RWPE1 (cell line): ENCODE results near the gene ZNF592.

Source experiments
- CTCF ChIA-PET: fragments of 350-600 bp; sonication (Branson Sonifier 250); formaldehyde crosslinking; extraction: SDS; loops from one replicate; lab custom pipeline; 2021; lab: Yijun Ruan, JAX
- POLR2A ChIA-PET: fragments of 400-600 bp; formaldehyde crosslinking; extraction: SDS; loops from one replicate; lab custom pipeline; 2020; ENCODE audit warnings: antibody characterized with exemption; ENCODE audit not compliant: low non-redundant PET; lab: Yijun Ruan, JAX
- DNase-seq: peaks from one replicate; pipeline ENCODE4 v3.0.0; 2012; ENCODE audit warnings: low spot score
- H3K27ac ChIP-seq: fragments of 450-650 bp; 2 replicates; pipeline ENCODE4 v1.5.1; 2017
- TF ChIP-seq, protein P1 (sequence below): fragments of 450-650 bp; conservative IDR thresholded peaks from 2 replicates; pipeline ENCODE4 v1.5.1; 2017; ENCODE audit warnings: low read depth, mild to moderate bottlenecking

Gene ZNF592

DNA sequence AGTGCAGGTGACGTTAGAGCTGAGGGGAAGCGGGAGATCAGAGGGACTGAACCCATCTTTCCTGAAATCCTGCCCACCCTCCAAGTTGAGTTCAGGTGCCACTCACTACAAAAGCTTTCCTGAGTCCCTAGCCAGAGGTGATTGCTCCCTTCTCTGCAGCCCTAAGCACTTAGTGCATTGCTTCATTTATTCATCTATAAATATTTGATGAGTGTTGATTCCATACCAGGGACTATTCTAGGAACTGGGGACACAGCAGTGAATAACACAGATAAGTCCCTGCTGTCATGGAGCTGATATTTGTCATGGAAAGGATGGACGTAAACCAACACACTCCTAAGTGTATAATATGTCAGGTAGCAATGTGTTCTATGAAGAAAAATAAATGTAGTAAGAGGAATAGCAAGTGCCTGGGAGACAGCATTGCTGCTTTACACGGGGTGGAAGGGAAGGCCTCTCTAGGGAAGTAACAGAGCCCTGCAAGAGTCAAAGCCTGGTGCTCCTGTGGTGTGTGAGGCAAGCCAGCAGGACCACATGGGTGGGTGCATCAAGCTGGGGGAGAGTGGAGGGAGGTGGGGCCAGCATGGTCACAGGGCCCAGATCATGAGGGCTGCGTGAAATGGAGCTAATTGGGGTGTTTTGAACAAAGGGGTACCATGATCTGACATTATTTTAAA, 87.4 kb downstream of the ZNF592 start:
- CTCF ChIA-PET, result interaction anchor here (0.7 to 0.9 kb wide), 2 partner anchors 9 to 77 kb away, joined by 3 read pairs; no protein-coding TSS in a partner anchor
- no peak for DNase-seq

DNA sequence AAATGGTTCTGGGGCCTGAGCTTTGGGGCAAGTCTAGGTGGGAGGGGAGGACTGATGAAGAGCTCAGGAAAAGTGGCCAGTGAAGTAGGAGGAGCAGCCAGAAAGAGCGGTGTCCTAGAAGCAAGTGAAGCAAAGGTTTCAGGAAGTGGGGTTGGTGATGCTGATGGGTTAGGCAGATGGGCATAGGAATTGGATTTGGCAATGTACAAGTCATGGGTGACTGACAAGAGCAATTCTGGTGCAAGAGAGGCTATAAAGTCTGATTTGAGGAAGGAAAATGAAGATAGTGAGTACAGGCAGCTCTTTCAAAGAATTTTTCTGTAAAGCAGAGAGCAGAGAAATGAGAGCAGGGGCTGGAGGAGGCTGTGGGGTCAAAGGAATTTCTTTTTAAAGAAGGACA, 88.5 kb downstream of the ZNF592 start:
- ChIA-PET CTCF (no interaction called here), POLR2A (no interaction called here)
- TF ChIP-seq, protein P1, sequence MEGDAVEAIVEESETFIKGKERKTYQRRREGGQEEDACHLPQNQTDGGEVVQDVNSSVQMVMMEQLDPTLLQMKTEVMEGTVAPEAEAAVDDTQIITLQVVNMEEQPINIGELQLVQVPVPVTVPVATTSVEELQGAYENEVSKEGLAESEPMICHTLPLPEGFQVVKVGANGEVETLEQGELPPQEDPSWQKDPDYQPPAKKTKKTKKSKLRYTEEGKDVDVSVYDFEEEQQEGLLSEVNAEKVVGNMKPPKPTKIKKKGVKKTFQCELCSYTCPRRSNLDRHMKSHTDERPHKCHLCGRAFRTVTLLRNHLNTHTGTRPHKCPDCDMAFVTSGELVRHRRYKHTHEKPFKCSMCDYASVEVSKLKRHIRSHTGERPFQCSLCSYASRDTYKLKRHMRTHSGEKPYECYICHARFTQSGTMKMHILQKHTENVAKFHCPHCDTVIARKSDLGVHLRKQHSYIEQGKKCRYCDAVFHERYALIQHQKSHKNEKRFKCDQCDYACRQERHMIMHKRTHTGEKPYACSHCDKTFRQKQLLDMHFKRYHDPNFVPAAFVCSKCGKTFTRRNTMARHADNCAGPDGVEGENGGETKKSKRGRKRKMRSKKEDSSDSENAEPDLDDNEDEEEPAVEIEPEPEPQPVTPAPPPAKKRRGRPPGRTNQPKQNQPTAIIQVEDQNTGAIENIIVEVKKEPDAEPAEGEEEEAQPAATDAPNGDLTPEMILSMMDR, result no peak
- H3K27ac ChIP-seq, result no peak overlapping the region
- no peak for DNase-seq

More for the DNA sequence above, 87.4 kb downstream of the ZNF592 start:
- TF ChIP-seq, protein P1, result no peak
- no peak overlapping the region for H3K27ac ChIP-seq
- POLR2A ChIA-PET, result no interaction called here

GRCh38 chr15:84839714-84840113, 91.3 kb downstream of the ZNF592 start:
- CTCF ChIA-PET, result interaction anchor here (0.6 to 1.6 kb wide), 2 partner anchors 88 to 164 kb away, joined by 3 to 5 read pairs; no protein-coding TSS in a partner anchor
- POLR2A ChIA-PET, result no interaction called here
- TF ChIP-seq, protein P1, result no peak
- DNase-seq, result no peak
- H3K27ac ChIP-seq, result no peak overlapping the region

GRCh38 chr15:84840255-84840654, 91.9 kb downstream of the ZNF592 start:
- TF ChIP-seq, protein P1, result no peak
- H3K27ac ChIP-seq, result no peak overlapping the region
- DNase-seq, result no peak
- ChIA-PET CTCF (interaction anchor here (0.6 kb wide), 1 partner anchor 13 kb away, joined by 3 read pairs; no protein-coding TSS in a partner anchor), POLR2A (no interaction called here)

GRCh38 chr15:84840741-84841429, 92.5 kb downstream of the ZNF592 start:
- ChIA-PET CTCF (interaction anchor here (0.6 kb wide), 1 partner anchor 14 kb away, joined by 3 read pairs; no protein-coding TSS in a partner anchor), POLR2A (no interaction called here)
- no peak for DNase-seq
- H3K27ac ChIP-seq, result no peak overlapping the region
- TF ChIP-seq, protein P1, result no peak

- POLR2A ChIA-PET, result no interaction called here
- DNase-seq, result no peak
- TF ChIP-seq, protein P1, result no peak
- CTCF ChIA-PET, result no interaction called here
- H3K27ac ChIP-seq, result no peak overlapping the region
Measured at GRCh38 chr15:84842781-84843180, 94.4 kb downstream of the ZNF592 start.
